Measurements from ENCODE around the gene SYT3.

Gene SYT3

GRCh38 chr19:50662651-50663481 lies 23.2 kb upstream of the SYT3 start:
- no peak for DNase-seq (ENCODE audit: low read depth in 2 of 2, low spot score in 1 of 2)

DNA sequence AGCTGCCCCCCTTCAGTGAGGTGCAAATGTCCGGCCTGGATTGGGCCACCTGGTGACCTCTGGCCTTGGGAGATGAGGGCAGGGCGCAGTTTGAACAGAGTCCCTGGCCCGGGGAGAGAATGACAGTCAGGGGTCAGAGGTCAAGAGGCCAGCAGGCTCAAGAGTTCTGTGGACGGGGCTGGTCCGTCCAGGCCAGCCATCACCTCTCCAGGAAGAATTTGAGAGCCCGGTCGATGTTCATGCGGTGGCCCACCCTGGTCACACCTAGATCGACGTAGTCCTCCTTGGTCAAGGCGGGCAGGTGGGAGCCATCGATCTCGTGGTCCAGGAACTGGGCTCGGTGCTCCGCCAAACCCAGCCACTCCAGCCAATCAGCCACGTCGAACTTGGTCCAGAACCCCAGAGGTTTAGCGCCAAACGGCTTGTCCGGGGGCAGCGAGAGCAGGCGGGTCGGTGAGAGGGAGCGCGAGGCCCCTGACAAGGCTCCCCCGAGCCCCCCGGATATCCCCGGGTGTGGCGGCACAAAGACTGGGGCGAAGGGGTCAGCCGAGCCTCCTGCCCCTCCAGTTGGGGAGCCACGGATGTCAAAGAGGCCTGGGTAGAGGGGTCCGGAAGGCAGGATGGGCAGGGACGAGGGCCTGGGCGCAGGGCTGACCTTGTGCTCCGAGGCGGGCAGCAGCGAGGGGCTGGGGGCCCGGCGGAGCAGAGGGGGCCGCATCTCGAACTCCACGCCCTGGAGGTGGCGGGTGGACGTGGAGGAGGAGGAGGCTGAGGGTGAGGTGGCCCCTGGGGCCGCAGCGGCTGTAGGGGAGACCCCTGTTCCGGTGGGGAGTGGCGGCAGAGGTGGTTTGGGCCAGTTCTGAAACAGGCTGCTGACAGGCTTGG lies 22.3 kb upstream of the SYT3 start:
- DNase-seq (ENCODE audit: low read depth in 2 of 2, low spot score in 1 of 2): no peak

- no peak for DNase-seq (ENCODE audit: low read depth in 2 of 2, low spot score in 1 of 2)
Measured at GRCh38 chr19:50661023-50661422, 21.3 kb upstream of the SYT3 start.

GRCh38 chr19:50660088-50660366 lies 20.3 kb upstream of the SYT3 start:
- DNase-seq (ENCODE audit: low read depth in 2 of 2, low spot score in 1 of 2): no peak

DNA sequence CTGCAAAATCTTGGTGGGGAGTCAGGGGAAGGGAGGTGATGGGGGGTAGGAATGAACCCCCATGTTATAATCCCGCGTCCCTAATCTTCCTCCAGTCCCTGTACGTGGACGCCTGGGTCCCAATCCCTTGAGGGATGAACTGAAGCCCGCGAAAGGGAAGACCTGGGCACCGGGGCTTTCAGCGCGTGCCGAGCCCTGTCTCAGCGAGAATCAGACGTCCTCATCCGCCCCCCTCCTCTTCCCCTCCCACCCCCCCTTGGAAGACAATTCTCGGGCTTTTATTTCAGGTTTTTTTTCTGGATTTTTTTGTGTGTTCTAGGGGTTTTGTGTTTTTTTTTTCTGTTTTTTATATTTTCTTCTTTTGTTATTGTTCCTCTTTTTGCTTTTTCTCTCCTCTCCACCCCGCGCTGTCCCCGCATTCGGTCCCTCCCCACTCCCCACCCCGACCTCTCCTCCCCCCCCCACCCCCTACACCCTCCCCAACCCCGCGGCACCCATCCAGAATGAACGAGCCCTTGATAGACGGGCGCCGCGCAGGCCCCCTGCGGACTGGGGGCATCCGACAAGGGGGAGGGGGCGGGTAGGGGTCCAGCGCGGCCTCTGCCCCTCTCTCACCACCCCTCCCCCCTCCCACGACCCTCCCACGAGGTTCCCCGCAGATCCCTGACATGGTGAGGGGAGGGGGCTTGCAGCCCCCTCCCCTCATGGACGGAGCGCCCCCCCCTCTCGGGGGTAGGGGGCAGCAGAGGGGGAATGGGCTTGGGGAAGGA lies 19.8 kb upstream of the SYT3 start:
- DNase-seq (ENCODE audit: low read depth in 2 of 2, low spot score in 1 of 2): no peak

DNA sequence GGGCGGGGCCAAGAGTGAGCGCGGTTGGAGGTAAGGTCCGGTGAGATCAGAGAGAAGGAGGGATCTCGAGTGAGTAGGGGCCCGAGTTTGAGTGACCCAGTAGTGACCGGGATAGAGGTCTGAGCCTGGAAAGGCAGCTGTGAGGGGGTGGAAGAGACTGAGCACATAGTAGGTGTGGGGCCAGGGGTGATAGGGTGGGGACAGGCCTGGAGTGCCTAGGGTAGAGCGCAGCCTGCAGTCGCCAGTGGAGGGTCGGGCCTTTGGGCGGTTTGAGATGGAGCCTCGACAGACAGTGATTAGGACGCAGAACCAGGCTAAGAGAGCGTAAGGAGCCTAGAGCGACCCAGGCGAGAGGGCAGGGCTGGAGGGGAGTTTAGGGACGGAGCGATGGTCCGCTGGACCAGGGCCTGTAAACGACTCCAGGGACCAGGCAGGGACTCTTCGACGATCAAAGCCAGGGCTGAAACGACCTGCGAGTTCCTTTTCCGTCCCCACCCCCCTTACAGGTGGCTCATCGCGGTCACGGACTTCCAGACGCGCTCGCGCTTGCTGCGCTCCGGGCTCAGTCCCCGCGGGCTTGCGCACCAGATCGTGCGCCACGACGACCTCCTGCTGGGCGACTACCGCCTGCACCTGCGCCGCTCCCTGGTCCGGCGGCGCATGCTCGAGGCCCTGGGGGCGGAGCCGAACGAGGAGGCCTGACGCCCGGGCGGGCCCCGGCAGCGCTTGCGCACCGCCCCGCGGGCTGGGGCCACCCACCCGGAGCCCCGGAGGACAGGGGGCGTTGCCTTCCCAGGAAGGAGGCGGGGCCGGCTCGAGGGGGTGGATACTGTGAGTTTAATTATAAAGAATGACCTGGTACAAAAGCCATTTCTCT lies 19.0 kb upstream of the SYT3 start:
- peak in 1 of 2 donors; percentile 19 for DNase-seq (ENCODE audit: low read depth in 2 of 2, low spot score in 1 of 2)

DNA sequence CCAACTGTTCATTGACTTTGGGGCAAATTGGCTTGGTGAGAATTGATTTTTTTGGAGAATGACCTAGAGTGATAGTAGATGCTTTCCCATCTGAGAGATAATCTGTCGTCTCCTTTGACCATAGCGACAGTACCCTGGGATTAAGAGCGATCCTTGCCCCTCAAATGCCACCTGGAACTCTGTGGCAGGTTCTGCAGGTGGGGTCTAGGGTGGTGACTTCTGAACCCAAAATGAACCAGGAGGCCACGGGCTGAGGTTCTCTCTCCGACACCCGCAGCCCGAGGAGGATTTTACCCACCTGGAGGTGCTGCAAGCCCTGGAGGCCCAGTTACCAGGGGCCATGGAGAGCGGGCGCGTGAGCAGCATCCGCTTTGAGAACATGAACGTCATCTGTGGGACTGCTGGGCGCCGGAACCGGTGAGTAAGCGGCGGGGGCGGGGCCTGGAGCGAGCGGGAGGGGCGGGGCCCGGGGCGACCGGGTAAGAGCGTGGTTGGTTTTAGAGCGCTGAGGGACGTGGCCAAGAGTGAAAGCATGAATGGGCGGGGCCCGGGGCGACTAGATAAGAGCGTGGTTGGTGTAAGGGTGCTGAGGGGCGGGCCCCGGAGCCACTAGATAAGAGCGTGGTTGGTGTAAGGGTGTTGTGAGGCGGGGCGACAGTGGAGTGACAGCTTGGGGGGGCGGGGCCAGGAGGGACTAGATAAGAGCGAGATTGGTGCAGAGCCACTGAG lies 18.2 kb upstream of the SYT3 start:
- peak; percentile 38 to 59 for DNase-seq (ENCODE audit: low read depth in 2 of 2, low spot score in 1 of 2)

- no peak for DNase-seq (ENCODE audit: low read depth in 2 of 2, low spot score in 1 of 2)
Measured at GRCh38 chr19:50657222-50657669, 17.6 kb upstream of the SYT3 start.

GRCh38 chr19:50654882-50655281 lies 15.2 kb upstream of the SYT3 start:
- DNase-seq (ENCODE audit: low read depth in 2 of 2, low spot score in 1 of 2): no peak

GRCh38 chr19:50652722-50653121 lies 13.0 kb upstream of the SYT3 start:
- no peak for DNase-seq (ENCODE audit: low read depth in 2 of 2, low spot score in 1 of 2)

GRCh38 chr19:50651174-50651573 lies 11.5 kb upstream of the SYT3 start:
- no peak for DNase-seq (ENCODE audit: low read depth in 2 of 2, low spot score in 1 of 2)

GRCh38 chr19:50649433-50650391 lies 10.0 kb upstream of the SYT3 start, which contains the start of gene C19orf81:
Gene C19orf81 (plus strand): TSS chr19:50649445. CDS start chr19:50649445, 0 bp downstream.
- no peak for DNase-seq (ENCODE audit: low read depth in 2 of 2, low spot score in 1 of 2)

GRCh38 chr19:50648659-50649058 lies 9.0 kb upstream of the SYT3 start:
- DNase-seq (ENCODE audit: low read depth in 2 of 2, low spot score in 1 of 2): no peak

GRCh38 chr19:50647879-50648615 lies 8.4 kb upstream of the SYT3 start:
- no peak for DNase-seq (ENCODE audit: low read depth in 2 of 2, low spot score in 1 of 2)

DNA sequence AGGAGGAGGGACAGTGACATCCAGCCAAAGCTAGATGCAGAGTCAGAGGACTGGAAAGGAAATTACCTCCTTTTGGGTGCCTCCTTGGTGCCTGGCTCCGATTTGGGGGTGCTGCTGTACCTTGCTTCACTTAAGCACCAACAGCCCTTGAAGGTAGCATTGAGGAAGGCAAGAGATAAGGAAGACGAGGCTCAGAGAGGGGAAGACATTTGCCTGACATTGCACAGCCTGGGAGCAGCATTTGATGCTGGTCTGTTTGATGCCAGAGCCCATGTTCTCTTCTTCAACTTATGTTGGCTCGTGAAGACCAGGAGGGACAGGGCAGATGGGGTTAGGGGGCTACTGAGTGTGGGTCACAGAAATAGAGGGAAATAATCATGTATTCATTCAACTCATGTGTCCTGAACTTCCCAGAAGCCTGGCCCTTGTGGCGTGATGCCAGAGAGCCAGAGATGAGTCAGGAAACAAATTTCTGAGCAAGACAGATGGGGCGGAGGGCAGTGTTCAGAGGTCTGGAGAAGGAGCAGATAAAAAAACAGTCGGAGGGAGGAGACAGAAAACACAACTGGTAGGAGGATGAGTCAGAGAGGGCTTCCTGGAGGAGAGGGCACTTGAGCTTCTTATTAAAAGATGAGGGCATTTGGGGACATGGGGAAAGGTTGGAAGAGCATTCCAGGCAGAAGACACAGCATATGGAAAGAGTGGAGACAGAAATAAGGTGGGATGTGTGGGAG lies 6.6 kb upstream of the SYT3 start:
- DNase-seq (ENCODE audit: low read depth in 2 of 2, low spot score in 1 of 2): no peak

- DNase-seq (ENCODE audit: low read depth in 2 of 2, low spot score in 1 of 2): no peak
Measured at GRCh38 chr19:50645107-50645506, 5.4 kb upstream of the SYT3 start.

- no peak for DNase-seq (ENCODE audit: low read depth in 2 of 2, low spot score in 1 of 2)
Measured at GRCh38 chr19:50644315-50644915, 4.7 kb upstream of the SYT3 start.
